NCI-H2081 treated with DMSO at 0.1 percent for 48 hours (cell line): ENCODE data around the gene SERINC1.
A peak's percentile ranks its signal among the peaks of the same experiment; 100 is the strongest.
"Not testable (repeated sequence)": the region's sequence is repeated elsewhere in the genome, so short reads cannot be mapped to it uniquely, and the experiment has no call there.

Experiments used
- DNase-seq: peaks from one replicate; lab custom pipeline; 2025; lab: John Stamatoyannopoulos, UW

Gene SERINC1

DNA sequence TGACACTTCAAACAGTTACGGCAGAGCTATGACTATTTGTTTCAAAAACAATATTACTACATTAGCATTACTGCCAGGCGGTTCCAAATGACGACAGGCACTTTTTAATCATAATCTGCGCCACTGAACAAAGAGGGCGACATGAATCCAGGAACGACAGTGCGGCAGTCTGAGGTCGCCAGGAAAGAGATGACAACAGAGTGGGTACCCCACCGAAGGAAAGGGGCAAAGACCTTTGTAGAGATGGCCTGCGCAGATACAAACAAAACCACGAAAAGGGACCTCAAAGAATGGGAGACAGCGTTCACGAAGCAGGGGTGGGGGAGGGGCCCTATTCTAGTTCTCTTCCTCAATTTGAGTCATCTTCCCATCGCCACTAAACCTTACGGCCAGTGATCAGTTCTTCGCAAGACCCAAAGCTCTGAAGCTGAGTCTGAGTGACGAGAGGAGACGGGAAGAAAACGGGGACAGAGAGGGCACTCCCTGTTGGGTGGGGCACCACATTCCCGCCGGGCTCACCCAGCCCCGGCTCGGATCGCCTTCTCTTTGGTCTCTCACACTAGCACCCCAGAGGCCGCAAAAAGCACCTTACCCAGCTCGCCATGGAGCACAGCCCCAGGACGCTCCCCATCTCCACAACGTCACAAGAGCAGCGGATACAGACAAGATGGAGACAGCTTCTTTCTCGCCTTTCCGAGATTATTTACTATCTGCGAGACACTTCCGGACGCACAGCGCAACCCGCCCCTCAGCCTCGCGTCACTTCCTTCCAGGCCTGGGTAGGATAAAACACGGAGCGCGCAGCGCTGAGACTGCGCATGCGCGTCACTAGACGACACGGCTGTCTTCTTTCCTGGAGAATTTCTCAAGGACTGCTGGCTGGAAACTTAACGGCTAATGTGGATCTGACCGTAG lies at the start of gene SERINC1:
Gene SERINC1, minus strand, starts transcription at position 701 of the 915 bp plus-strand sequence. Its CDS starts 70 bp downstream, at position 631.
- peak; percentile 59 for DNase-seq

DNA sequence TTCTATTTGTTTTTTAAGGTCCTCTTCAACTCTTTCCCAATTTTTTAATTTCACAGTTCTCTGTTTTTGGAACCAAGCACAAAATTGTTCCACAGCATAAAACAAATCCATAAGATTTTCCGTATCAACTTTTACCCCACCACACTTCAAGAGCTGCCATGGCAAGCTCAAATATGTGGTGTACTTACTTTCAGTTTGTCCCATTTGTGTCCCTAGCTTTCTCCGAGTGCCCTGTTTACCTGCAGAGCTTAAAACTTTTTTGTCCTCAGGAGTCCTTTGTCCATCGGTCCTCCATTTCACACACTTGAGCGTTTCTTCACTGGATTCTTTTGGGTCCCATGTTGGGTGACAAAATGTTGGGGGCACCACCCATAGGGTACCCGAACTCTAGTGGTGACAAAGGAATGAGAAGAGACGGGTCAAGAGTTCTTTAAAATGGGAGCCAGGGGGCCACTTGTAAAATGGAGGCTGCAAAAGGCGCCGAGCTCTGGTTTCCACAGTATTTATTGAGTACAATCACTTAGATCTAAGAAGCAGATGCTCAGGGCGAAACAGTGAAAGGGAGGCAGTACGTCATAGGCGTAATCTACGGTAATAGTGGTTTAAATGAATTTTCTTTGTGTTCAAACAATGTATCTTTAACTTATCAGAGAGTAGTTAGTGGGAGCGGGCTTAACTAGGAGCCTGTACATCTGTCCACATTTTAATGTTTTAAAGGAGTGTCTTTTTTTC lies 39.8 kb upstream of the SERINC1 start:
- DNase-seq, result no peak

DNA sequence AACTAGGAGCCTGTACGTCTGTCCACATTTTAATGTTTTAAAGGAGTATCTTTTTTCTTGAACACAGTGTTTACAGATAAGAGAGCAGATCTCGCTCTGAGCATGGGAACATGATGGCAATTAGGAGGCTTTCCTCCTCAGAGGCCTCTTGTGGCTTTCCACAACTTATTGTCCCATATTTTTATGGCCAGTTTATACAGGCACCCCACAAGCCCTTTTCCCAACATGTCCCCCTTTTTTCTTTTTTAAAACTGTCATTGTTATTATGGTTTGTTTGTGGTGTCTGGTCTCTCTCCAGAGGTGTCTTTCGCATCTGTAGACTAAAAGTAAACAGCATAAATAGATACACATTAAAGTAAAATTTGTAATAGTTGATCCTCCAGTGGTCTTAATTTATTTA lies 33.6 kb upstream of the SERINC1 start:
- not testable (repeated sequence) for DNase-seq

DNA sequence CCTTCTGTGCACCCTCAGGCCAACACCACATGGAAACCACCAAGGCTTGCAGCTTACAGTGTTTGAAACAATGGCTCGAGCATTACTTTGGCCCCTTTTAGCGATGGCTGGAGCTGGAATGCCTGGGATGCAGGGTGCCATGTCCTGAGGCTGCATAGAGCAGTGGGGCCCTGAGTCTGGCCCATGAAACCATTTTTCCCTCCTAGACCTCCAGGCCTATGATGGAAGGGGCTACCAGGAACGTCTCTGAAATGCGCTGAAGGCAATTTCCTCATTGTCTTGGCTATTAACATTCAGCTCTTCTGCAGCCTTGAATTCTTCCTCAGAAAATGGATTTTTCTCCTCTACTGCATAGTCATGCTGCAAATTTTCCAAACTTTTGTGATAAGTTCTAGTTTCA lies 29.9 kb upstream of the SERINC1 start:
- DNase-seq, result no peak

DNA sequence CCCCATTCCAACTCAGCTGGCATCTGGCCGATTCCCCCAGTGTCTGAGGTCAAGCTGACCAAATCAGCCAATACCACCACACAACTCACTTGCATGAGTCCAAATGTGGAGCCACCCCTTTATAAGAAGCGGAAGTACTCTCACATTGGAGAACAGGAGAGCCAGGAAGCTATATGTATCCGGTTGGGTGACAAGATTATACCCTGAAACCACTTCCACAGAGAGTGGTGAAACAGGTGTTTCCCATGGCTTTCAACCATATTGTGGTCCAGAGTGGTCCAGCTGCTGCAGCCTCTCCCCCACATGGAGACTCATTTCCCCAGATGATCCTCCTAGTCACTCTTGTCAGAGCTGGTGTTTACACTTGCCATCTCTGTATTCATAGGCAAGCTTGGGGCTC lies 24.0 kb upstream of the SERINC1 start:
- no peak for DNase-seq

DNA sequence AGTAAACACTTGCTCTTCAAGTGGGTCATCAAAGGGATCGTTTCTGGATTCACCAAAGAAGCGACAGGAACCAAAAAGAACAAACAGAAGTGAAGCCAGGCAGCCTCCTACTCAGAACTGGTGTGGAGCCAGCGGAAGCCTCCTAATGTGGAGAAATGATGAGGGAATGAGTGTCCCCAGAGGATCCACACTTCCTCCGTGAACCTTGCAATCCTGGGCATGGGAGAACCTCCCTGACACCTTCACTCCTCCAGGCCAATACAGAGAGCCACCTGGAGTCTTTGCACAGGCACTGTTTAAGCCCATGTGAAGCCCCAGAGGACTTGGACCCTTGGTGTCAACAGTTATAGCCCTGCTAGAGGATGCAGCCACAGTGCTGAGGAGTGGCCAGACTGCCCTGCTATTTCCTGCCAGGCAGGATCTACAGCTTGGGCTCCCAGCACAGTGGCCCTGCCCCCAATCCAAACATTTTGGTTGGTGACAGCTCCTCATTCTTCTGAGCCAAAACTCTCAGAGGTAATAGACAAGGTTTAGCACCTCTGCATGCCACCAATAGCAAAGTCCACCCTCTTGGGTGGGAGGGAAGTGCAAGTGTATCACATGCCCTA lies 23.2 kb upstream of the SERINC1 start:
- no peak for DNase-seq

DNA sequence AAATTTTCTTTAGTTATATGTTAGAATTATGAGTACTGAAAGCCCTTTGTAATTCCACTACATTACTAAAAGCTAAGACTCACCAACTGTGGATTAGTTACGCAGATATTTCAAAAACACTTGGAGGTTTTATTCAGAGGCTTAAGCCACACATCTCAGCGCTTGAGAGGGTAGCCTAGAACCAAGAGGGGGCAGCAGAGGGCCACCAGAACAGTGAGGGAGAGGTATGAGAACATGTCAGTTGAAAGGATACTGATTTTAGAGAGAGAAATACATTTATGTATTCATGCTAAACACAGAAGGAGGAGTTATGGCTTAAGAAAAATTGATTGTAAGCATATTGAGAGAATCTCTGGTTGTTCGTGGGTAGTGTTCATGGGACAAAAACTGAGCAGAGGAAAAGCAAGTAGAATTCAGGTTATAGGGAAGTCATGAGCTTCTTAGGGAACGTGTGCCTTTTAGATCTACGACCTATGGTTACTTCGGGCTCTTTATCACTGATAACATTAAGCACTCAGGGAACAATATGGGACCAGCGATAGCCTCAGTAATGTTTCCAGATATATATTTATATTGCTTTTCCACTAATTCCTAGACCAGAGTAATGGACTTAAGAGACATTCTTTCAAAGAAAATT lies 20.4 kb upstream of the SERINC1 start:
- DNase-seq, result peak; percentile 12

DNA sequence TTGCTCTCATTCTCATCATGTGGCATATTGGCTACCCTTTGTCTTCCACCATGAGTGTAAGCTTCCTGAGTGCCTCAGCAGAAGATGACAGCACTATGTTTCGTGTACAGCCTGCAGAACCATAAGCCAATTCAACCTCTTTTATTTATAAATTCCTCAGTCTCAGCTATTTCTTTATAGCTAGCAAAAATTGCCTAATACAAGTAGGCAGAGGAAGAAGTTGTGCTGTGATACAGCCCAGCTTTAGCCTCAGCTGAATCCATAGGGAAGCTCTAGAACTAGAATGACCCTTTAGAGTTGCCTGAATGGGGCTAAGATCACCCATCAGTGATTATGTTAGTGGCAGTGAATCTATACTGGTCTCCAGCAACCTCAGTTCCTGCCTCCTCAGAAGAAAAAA lies 19.0 kb upstream of the SERINC1 start:
- DNase-seq, result no peak

DNA sequence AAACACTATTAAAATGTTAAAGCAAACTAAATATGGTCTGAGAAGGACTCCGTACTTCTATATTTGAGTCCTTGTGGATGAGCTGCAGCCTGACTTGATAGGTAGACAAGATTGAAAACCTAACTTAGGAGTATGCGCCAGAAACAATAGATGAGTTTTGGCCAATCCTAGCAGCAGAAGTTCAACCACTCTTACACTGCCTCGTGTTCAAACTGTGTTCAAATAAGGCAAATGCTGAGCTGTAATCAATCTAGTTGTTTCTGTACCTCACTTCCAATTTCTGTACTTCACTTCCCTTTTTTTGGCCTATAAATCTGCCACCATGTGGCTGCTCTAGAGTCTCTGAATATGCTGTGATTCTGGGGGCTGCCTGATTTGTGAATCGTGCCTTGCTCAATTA lies 13.2 kb upstream of the SERINC1 start:
- DNase-seq, result no peak

DNA sequence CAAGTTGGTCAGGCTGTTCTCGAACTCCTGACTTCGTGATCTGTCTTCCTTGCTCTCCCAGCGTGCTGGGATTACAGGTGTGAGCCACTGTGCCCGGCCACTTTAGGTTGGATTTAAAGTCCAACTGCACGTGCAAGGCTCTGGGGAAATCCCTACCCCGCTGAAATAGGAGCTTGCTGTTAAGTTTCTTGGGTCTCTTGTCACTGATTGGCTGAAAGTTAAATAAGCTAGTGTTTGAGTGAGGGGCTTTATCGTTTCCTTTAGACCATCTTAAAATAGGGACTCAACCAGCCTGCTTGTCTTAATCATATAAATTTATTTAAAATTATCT lies 11.1 kb upstream of the SERINC1 start:
- no peak for DNase-seq

DNA sequence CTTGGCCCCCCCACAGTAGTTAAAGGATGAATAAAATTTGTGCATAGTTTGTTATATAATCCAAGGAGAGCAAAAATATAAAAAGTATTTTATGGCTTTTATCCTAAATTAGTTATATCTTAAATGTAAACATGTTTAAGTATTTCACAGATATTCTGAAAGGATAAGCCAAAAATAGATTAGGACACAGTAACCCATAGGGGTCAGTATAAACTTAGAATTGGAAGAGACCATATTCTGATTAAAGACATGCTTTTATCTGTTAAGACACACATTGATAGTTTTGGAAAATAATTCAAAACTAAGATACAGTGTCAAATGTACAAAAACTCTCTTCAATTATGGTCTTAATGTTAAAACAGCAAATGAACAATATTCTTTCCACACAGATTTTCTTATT lies 4.5 kb upstream of the SERINC1 start:
- DNase-seq, result no peak

DNA sequence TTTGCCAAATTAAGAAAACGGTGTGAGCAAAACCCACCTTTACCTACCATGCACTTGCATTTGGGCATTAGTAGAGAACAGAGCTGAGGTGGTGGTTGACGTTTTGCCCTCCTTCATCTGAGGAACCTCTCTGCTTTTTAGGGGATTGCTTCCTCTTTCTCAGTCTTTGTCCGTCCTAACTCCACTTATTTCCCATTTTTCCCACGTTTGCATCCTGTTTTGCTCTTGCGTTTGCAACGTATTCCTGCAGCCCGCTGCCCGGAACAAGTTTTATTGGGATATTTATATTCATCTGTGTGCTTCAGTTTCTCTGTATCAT lies 374 bp upstream of the SERINC1 start:
- DNase-seq, result no peak

DNA sequence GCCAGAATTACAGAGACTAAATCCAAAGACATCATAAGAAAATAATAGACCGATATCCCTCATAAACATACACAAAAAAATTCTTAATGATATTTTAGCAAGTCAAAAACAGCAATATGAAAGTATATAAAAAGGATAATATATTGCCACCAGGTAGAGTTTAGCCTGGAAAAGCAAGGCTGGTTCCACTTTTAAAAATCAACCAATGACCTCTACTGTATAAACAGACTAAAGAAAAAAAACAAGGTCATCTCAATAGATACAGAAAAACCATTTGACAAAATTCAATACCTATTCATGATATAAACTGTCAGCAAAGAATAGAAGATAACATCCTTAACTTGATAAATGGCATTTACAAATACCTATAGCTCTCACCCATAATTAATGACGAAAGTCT lies 9.7 kb downstream of the SERINC1 start:
- DNase-seq, result no peak

DNA sequence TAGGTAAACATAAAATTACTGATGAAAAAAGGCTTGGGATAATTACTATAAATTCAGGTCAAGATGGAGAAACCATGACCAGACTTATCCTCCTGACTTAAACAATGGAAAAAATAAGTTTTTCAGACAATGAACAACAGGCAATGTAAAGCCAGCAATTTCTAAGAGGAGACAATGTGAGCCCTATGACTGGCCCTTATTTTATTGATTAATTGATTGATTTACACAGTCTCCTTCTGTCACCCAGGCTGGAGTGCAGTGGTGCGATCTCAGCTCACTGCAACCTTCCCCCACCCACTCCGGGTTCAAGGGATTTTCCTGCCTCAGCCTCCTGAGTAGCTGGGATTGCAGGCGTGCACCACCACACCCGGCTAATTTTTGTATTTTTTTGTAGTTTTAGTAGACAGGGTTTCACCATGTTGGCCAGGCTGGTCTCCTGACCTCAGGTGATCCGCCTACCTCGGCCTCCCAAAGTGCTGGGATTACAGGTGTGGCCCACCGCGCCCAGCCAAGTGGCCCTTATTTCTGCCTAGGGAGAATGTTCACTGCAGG lies 11.7 kb downstream of the SERINC1 start:
- not testable (repeated sequence) for DNase-seq

DNA sequence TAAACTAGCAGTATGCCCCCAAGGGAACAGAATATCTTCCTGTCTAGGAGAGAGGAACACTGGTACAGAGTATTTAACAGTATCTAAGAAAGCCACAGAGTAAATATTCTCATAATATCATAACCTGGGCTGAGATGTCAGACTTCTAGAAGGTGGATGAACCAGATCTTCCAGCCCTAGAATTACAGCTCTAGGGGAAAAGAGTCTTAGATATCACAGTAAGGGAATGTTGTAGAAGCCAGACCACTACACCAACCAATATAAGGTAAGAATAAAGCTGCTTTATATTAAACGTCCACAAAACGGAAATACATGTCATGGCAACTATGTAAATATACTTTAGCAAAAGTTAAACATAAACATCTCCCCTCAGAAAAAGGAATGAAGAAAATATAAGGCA lies 12.4 kb downstream of the SERINC1 start:
- DNase-seq, result no peak

DNA sequence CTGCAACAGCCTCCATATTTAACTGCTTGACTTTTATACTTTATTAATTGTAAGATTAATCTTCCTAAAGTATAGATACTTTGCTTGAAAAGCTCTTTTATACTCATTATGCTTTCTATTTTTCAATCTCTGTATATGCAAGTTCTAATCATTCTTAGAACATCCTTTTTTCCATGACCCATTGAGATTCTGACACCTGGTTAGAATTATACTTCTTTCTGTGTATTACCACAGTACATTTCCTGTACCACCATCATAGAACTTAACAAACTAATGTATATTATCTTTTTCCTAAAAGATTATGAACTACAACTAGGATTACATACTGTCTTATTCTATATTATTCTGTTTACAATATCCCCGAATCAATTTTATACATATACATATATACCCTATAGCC lies 13.5 kb downstream of the SERINC1 start:
- no peak for DNase-seq

DNA sequence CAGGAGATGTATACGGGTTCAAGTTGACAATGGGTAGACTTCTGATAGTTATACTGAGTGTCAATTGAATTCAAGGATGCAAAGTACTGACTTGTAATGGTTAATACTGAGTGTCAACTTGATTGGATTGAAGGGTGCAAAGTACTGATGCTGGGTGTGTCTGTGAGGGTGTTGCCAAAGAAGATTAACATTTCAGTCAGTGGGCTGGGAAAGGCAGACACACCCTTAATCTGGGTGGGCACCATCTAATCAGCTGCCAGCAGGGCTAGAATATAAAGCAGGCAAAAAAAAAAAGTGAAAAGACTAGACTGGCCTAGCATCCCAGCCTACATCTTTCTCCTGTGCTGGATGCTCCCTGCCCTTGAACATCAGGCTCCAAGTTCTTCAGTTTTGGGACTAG lies 16.5 kb downstream of the SERINC1 start:
- DNase-seq, result not testable (repeated sequence)

DNA sequence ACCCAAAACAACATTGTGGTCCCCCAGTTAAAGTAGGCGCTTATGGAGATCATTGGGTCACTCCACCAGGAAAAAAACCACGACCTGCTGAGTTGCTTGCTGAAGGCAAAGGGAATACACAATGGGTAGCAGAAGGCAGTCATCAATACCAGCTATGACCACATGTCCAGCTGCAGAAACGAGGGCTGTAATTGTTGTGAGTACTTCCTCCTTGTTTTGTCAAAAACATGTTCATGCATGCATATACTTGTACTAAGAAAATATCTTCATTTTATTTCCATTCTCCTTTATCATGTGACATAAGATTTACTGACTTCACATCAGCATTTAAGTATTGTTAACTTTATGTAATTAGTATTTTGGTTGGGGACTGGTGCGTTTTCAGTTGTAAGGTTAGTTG lies 16.9 kb downstream of the SERINC1 start:
- DNase-seq, result no peak

DNA sequence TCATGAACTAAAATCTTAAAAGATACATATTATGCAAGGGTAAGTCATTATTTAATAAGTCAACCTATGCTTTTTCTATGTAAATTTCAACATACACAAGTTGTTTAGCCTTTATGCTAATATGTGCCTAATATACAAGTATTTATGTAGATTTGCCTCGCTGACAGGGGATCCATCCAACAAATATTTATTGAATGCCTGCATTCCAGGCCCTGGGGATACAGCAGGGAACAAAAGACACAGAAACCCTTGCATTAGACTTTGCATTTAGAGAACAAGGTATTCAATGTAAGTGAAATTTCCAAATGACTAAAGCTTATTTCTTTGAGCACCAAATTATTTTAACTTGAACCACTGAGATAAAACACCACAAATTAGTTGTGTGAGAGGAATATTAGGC lies 19.1 kb downstream of the SERINC1 start:
- DNase-seq, result no peak

DNA sequence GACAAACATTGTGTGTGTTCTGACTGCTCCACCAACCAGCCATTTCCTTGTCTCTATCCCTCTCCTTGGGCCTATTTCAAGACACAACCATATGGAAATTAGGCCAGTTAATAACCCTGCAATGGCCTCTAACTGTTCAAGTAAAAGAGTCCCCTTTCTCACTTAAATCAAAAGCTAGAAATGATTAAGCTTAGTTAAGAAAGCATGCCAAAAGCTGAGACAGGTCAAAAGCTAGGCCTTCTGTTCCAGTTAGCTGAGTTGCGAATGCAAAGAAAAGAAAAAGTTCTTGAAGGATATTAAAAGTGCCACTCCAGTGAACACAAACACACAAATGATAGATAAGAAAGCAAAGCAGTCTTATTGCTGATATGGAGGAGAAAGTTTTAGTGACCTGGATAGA lies 22.5 kb downstream of the SERINC1 start:
- no peak for DNase-seq

DNA sequence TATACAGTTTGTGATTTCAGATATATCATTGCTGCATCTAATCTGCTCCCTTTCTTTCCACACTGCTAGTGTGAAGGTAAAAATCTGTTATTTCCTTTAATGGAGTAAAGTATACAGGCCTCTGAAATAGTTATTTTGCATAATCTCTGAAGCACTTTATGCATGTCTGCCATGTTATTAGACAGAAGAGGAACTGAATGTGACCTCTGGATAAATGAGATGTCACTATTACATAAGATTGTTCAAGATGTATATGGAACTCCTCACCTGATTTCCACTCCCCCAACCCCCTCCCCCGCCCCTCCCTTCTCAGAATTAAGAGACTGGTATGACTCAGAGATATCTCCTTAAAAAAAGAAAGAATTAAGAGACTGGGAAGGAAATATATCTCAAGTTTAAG lies 26.3 kb downstream of the SERINC1 start:
- DNase-seq, result no peak

DNA sequence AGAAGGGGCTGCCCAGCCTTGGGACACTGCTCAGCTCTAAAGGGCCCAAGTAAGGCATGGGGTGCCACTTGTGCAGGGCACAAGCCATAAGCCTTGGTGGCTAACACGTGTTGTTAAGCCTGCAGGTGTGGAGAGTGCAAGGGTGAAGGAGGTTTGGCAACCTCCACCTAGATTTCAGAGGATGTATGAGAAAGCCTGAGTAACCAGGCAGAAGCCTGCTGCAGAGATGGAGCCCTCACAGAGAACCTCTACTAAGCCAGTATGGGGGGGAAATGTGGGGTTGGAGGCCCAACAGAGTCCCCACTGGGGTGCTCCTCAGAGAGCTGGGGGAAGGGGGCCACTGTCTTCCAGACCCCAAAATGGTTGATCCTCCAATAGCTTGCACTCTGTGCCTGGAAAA lies 32.6 kb downstream of the SERINC1 start:
- no peak for DNase-seq
